Choroid plexus epithelial cell (primary cell): ENCODE data around the gene MMP15.
"Not testable (repeated sequence)": the region's sequence is repeated elsewhere in the genome, so short reads cannot be mapped to it uniquely, and the experiment has no call there.

Source experiments
- DNase-seq: peaks from one replicate; pipeline ENCODE4 v3.0.0-alpha.2; 2010; ENCODE audit warnings: low read depth
- H3K4me3 ChIP-seq: 2 replicates; pipeline ENCODE4 v1.5.1; 2011; ENCODE audit warnings: low read depth, mild to moderate bottlenecking, control low read depth, low read length, moderate library complexity
- TF ChIP-seq, protein P1 (sequence below): conservative IDR thresholded peaks from 2 replicates; pipeline ENCODE4 v1.5.1; 2011; ENCODE audit warnings: low read depth, mild to moderate bottlenecking, control low read depth, inconsistent platforms, low read length, moderate library complexity

The MMP15 gene

DNA sequence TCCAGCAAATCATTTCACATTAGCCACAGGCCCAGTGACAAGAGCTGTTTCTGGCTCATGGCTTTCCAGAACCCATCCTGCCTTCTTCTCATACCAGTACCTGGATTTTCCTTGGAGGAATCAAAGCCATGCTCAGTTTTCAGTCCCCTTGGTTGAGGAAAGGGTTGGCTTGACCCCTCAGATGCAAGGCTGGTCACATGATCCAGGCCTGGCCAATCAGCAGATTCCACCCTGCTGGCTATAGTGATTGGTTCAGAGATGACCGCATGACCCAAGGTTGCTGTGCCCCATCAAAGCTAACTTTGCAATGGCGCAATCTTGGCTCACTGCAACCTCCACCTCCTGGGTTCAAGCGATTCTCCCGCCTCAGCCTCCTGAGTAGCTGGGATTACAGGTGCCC is 45.0 kb downstream of the MMP15 start:
- DNase-seq: no peak
- no peak overlapping the region for H3K4me3 ChIP-seq
- TF ChIP-seq, protein P1, sequence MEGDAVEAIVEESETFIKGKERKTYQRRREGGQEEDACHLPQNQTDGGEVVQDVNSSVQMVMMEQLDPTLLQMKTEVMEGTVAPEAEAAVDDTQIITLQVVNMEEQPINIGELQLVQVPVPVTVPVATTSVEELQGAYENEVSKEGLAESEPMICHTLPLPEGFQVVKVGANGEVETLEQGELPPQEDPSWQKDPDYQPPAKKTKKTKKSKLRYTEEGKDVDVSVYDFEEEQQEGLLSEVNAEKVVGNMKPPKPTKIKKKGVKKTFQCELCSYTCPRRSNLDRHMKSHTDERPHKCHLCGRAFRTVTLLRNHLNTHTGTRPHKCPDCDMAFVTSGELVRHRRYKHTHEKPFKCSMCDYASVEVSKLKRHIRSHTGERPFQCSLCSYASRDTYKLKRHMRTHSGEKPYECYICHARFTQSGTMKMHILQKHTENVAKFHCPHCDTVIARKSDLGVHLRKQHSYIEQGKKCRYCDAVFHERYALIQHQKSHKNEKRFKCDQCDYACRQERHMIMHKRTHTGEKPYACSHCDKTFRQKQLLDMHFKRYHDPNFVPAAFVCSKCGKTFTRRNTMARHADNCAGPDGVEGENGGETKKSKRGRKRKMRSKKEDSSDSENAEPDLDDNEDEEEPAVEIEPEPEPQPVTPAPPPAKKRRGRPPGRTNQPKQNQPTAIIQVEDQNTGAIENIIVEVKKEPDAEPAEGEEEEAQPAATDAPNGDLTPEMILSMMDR: no peak

DNA sequence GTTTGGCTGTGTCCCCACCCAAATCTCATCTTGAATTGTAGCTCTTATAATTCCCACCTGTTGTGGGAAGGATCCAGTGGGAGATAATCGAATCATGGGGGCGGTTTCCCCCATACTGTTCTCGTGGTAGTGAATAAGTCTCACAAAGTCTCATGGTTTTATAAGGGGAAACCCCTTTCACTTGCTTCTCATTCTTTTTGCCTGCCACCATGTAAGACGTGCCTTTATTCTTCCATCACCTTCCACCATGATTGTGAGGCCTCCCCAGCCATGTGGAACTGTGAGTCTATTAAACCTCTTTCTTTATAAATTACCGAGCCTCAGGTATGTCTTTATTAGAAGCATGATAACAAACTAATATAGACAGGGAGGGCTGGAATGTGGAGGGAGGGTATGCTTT is 46.6 kb downstream of the MMP15 start:
- H3K4me3 ChIP-seq, DNase-seq: not testable (repeated sequence)

- not testable (repeated sequence) for DNase-seq, H3K4me3 ChIP-seq
Observed at GRCh38 chr16:58073086-58073485, 47.5 kb downstream of the MMP15 start.

- no peak for DNase-seq
- H3K4me3 ChIP-seq: no peak overlapping the region
- TF ChIP-seq, protein P1: no peak
Observed at GRCh38 chr16:58074657-58075056, 49.1 kb downstream of the MMP15 start.

GRCh38 chr16:58076514-58076913 is 51.0 kb downstream of the MMP15 start:
- H3K4me3 ChIP-seq: no peak overlapping the region
- TF ChIP-seq, protein P1: no peak
- no peak for DNase-seq

- H3K4me3 ChIP-seq: no peak overlapping the region
- no peak for DNase-seq
- TF ChIP-seq, protein P1: no peak
Observed at GRCh38 chr16:58077796-58078195, 52.2 kb downstream of the MMP15 start.

DNA sequence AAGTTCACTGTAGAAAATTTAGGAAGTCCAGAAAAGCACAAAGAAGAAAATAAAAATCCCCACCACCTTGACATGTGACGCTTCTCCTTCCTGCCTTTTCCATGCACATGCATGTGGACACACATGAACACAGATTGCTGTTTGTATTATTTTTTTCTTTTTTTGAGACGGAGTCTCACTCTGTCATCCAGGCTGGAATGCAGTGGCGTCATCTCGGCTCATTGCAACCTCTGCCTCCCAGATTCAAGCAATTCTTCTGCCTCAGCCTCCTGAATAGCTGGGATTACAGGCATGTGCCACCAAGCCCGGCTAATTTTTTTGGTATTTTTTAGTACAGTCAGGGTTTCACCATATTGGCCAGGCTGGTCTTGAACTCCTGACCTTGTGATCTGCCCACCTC is 55.1 kb downstream of the MMP15 start:
- not testable (repeated sequence) for H3K4me3 ChIP-seq, DNase-seq

GRCh38 chr16:58082381-58082780 is 56.8 kb downstream of the MMP15 start:
- TF ChIP-seq, protein P1: no peak
- no peak overlapping the region for H3K4me3 ChIP-seq

GRCh38 chr16:58084635-58085034 is 59.1 kb downstream of the MMP15 start:
- H3K4me3 ChIP-seq: no peak overlapping the region
- TF ChIP-seq, protein P1: no peak
- no peak for DNase-seq

More at GRCh38 chr16:58082381-58082780, 56.8 kb downstream of the MMP15 start:
- no peak for DNase-seq
